Left ventricle myocardium inferior (tissue), 1 donor: ENCODE results near the gene LIMS1. TPM values are rescaled to one million over a fixed set of nuclear protein-coding genes. Genes with fewer than 3 reads are reported as not detected.

Experiments
- DNase-seq: peaks from one replicate; pipeline ENCODE4 v3.0.0-alpha.2; 2020
- H3K27ac ChIP-seq: fragments of 200-600 bp; replicated peaks from 2 replicates; pipeline ENCODE4 v1.8.0; 2021
- H3K27me3 ChIP-seq: fragments of 200-600 bp; 2 replicates; pipeline ENCODE4 v1.8.0; 2021; ENCODE audit warnings: low read depth
- H3K36me3 ChIP-seq: fragments of 200-600 bp; 2 replicates; pipeline ENCODE4 v1.8.0; 2021
- H3K4me1 ChIP-seq: fragments of 200-600 bp; 2 replicates; pipeline ENCODE4 v1.8.0; 2021
- H3K4me3 ChIP-seq: fragments of 200-600 bp; 2 replicates; pipeline ENCODE4 v1.8.0; 2021; ENCODE audit warnings: mild to moderate bottlenecking, moderate library complexity
- H3K9me3 ChIP-seq: fragments of 200-600 bp; replicated peaks from 2 replicates; pipeline ENCODE4 v1.8.0; 2021
- intact Hi-C: fragments of 100-400 bp; cut with micrococcal nuclease; formaldehyde crosslinking; loops from one replicate; pipeline ENCODE4 v1.11.0; 2022
- total RNA-seq: library from RNA; stranded (reverse); fragmentation: NEBNext Ultra II Directional; extraction: Animal tissue kit (Norgen Biotek cat#: 25700); gene quantifications from one replicate; pipeline ENCODE4 v1.2.1, GENCODE V29; 2021
- TF ChIP-seq, protein P1 (sequence below): fragments of 200-600 bp; IDR thresholded peaks from 2 replicates; pipeline ENCODE4 v1.8.0; 2021; ENCODE audit warnings: antibody characterized with exemption, mild to moderate bottlenecking, borderline replicate concordance
- donor health status: DM: no; HTN: yes; CAD: no; lungs with severe emphysema.

Gene LIMS1
- total RNA-seq, 1 donor from 2014 or later: 77.0 TPM

DNA sequence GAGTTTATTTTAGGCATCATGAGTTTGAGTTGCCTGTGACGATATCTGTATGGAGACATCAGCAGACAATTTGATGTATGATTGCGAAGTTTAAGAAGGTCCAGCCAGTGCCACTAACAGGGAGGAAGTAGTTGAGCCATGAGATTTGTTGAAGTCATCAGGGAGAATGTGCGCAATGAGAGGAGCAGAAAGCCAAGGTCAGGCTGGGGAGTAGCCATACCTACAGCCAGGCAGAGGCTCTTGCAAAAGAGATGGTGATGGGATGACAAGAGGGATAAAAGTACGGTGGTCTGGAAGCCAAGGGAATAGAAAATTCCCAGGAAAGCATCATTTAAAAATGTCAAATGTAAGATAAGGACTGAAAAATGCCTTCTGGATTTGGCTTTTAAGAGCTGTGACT lies 51.2 kb downstream of the LIMS1 start:
- intact Hi-C loops: loop anchor here (10.0 kb wide), 1 partner anchor 51 kb away; the partner anchor contains the start of gene LIMS1
- Histone ChIP-seq H3K4me1 (peaks cover 58% of the 10 kb centered on the region), H3K27me3 (no peaks in the 10 kb centered on the region), H3K27ac (peak overlapping the region; percentile 76), H3K4me3 (no peak overlapping the region), H3K9me3 (no peaks in the 10 kb centered on the region), H3K36me3 (no peaks in the 10 kb centered on the region)
- no peak for DNase-seq
- TF ChIP-seq, protein P1, sequence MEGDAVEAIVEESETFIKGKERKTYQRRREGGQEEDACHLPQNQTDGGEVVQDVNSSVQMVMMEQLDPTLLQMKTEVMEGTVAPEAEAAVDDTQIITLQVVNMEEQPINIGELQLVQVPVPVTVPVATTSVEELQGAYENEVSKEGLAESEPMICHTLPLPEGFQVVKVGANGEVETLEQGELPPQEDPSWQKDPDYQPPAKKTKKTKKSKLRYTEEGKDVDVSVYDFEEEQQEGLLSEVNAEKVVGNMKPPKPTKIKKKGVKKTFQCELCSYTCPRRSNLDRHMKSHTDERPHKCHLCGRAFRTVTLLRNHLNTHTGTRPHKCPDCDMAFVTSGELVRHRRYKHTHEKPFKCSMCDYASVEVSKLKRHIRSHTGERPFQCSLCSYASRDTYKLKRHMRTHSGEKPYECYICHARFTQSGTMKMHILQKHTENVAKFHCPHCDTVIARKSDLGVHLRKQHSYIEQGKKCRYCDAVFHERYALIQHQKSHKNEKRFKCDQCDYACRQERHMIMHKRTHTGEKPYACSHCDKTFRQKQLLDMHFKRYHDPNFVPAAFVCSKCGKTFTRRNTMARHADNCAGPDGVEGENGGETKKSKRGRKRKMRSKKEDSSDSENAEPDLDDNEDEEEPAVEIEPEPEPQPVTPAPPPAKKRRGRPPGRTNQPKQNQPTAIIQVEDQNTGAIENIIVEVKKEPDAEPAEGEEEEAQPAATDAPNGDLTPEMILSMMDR: no peak

DNA sequence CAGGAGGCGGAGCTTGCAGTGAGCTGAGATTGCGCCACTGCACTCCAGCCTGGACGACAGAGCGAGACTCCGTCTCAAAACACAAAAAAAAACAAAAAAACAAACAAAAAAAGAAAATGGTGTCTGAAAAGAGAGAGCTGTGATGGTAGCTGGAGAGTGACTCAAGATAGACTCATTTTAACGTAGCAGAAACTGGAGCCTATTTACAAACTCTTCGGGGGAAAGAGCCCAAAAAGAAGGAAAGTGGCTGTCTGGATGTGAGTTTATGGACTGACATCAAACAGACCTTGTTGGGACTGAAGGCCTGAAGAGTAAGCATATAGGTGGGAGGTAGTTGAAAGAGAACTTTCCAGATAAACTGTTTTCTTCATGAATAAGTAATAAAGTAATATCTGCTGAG lies 51.8 kb downstream of the LIMS1 start:
- peaks cover 59% of the 10 kb centered on the region for H3K4me1 ChIP-seq
- H3K9me3 ChIP-seq: no peaks in the 10 kb centered on the region
- H3K27me3 ChIP-seq: no peaks in the 10 kb centered on the region
- no peak for DNase-seq
- intact Hi-C loops: loop anchor here (10.0 kb wide), 1 partner anchor 51 kb away; the partner anchor contains the start of gene LIMS1
- H3K36me3 ChIP-seq: no peaks in the 10 kb centered on the region
- TF ChIP-seq, protein P1: no peak
- peak overlapping the region; percentile 76 for H3K27ac ChIP-seq
- no peak overlapping the region for H3K4me3 ChIP-seq

DNA sequence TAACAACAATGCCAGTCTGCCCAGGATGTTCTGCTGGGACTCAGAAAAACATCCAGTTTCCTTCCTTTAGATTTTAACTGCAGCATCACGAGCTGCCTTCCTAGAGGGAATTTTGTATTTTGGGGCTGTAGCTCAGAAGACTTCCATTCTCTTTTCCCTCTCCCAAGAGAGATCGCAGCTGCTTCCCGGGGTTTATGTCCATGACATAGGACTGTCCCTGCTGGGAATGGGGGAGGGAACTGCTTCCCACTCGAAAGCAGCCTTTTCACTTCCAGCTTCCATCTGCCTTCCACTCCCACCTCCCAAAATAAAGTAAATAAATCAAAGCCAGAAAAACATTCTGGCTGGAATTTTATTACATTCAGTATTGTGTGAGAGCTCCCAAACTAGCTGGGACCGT lies 52.4 kb downstream of the LIMS1 start:
- no peaks in the 10 kb centered on the region for H3K27me3 ChIP-seq
- no peaks in the 10 kb centered on the region for H3K9me3 ChIP-seq
- H3K4me1 ChIP-seq: peaks cover 59% of the 10 kb centered on the region
- H3K4me3 ChIP-seq: no peak overlapping the region
- no peaks in the 10 kb centered on the region for H3K36me3 ChIP-seq
- intact Hi-C loops: loop anchor here (10.0 kb wide), 1 partner anchor 52 kb away; the partner anchor contains the start of gene LIMS1
- DNase-seq: no peak
- TF ChIP-seq, protein P1: no peak
- peak overlapping the region; percentile 76 for H3K27ac ChIP-seq

DNA sequence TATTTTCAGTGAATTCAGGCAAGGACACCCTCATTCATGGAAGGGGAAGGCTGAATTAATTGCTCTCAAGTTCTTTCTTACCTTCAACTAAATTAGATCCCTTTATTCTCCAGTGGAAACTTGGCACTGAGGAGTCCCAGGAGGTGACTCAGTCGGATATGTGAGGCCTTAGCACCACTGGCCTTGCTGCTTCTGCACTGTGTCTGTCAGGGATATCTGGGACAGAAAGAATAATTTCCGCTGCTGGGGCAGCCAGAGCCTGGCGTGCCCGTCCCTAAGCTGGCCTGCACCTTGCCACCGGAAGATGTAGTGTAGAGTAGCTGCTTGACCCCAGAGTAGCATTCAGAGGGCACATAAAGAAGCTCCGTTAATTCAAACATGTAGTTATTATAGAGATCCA lies 53.4 kb downstream of the LIMS1 start:
- intact Hi-C loops: loop anchor here (10.0 kb wide), 1 partner anchor 53 kb away; the partner anchor contains the start of gene LIMS1
- TF ChIP-seq, protein P1: no peak
- H3K27me3 ChIP-seq: no peaks in the 10 kb centered on the region
- DNase-seq: peak; percentile 31
- H3K27ac ChIP-seq: peak overlapping the region; percentile 76
- peaks cover 63% of the 10 kb centered on the region for H3K4me1 ChIP-seq
- no peaks in the 10 kb centered on the region for H3K9me3 ChIP-seq
- peak overlapping the region; percentile 2 for H3K4me3 ChIP-seq
- no peaks in the 10 kb centered on the region for H3K36me3 ChIP-seq

DNA sequence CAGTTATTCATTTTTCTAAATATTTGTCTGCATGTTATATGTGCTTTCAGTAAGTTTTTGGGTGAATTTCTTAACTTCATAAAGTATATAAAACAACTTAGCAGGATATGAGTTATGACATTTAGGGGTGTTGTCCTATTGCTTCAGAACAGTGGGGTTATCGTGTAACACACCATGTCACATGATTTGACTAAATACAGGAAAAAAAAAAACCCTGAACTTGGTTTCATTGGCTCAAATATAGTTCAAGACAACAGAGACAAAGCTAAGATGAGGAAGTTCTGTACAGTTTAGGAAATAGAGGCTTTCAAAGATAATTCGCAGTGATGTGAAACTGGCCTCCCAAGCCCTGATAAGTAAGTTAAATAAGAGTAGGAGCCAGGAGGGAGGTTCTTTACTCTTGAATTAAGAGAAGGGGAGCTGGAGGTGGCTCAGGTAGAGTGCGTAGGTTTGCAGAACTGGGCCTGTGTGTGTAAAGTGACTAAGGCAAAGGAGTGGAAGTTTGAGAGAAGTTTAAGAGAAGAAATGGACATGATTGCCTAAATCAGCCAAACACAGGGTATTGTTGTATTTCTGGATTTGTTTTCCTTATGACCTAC lies 53.9 kb downstream of the LIMS1 start:
- no peak for DNase-seq
- H3K4me1 ChIP-seq: peaks cover 69% of the 10 kb centered on the region
- peak overlapping the region; percentile 76 for H3K27ac ChIP-seq
- intact Hi-C loops: loop anchor here (10.0 kb wide), 1 partner anchor 53 kb away; the partner anchor contains the start of gene LIMS1
- H3K27me3 ChIP-seq: no peaks in the 10 kb centered on the region
- TF ChIP-seq, protein P1: no peak
- H3K4me3 ChIP-seq: no peak overlapping the region
- no peaks in the 10 kb centered on the region for H3K36me3 ChIP-seq
- no peaks in the 10 kb centered on the region for H3K9me3 ChIP-seq
